ENCODE measurements around the gene METTL1.

- no peak for TF ChIP-seq CTCF (IDR thresholded peaks at IDR 0.05)
- no peak for TF ChIP-seq EZH2 (IDR thresholded peaks at IDR 0.05; ENCODE audit: borderline replicate concordance, insufficient read depth, low read depth, low read length, poor library complexity, severe bottlenecking)
These were observed 44.3 kb upstream of the METTL1 start for GRCh38 chr12:57816001-57816854.
